Type B pancreatic cell (in vitro differentiated cells): ENCODE measurements around the gene NCKAP5L. TPM values are rescaled to one million over a fixed set of nuclear protein-coding genes. Genes with fewer than 3 reads are reported as not detected.

ENCODE experiments used
- DNase-seq: peaks from one replicate; pipeline ENCODE4 v3.0.0; 2021; ENCODE audit warnings: mixed read lengths; ENCODE audit not compliant: unreplicated experiment; ENCODE audit errors: extremely low spot score
- H3K27ac Mint-ChIP-seq: 2 replicates; pipeline ENCODE4 v1.8.0; 2021; ENCODE audit warnings: mild to moderate bottlenecking, mixed read lengths
- H3K27me3 Mint-ChIP-seq: 2 replicates; pipeline ENCODE4 v1.8.0; 2021; ENCODE audit warnings: mixed read lengths
- H3K36me3 Mint-ChIP-seq: 2 replicates; pipeline ENCODE4 v1.8.0; 2021; ENCODE audit warnings: mixed read lengths
- H3K4me1 Mint-ChIP-seq: one replicate; pipeline ENCODE4 v1.8.0; 2021; ENCODE audit warnings: mixed read lengths; ENCODE audit not compliant: unreplicated experiment
- H3K4me3 Mint-ChIP-seq: 2 replicates; pipeline ENCODE4 v1.8.0; 2021; ENCODE audit warnings: mild to moderate bottlenecking, mixed read lengths
- H3K9me3 Mint-ChIP-seq: 2 replicates; pipeline ENCODE4 v1.8.0; 2021; ENCODE audit warnings: mixed read lengths
- CTCF ChIP-seq: fragments of 200-600 bp; sonication (generic); conservative IDR thresholded peaks from 2 replicates; pipeline ENCODE4 v1.5.0; 2021; ENCODE audit warnings: antibody characterized with exemption, mild to moderate bottlenecking
- total RNA-seq: library from RNA; stranded (reverse); gene quantifications from 2 replicates; pipeline ENCODE4 v1.2.1, GENCODE V29; 2021; ENCODE audit warnings: low replicate concordance

Gene NCKAP5L
- total RNA-seq, 1 donor from 2014 or later = 28.8 TPM

DNA sequence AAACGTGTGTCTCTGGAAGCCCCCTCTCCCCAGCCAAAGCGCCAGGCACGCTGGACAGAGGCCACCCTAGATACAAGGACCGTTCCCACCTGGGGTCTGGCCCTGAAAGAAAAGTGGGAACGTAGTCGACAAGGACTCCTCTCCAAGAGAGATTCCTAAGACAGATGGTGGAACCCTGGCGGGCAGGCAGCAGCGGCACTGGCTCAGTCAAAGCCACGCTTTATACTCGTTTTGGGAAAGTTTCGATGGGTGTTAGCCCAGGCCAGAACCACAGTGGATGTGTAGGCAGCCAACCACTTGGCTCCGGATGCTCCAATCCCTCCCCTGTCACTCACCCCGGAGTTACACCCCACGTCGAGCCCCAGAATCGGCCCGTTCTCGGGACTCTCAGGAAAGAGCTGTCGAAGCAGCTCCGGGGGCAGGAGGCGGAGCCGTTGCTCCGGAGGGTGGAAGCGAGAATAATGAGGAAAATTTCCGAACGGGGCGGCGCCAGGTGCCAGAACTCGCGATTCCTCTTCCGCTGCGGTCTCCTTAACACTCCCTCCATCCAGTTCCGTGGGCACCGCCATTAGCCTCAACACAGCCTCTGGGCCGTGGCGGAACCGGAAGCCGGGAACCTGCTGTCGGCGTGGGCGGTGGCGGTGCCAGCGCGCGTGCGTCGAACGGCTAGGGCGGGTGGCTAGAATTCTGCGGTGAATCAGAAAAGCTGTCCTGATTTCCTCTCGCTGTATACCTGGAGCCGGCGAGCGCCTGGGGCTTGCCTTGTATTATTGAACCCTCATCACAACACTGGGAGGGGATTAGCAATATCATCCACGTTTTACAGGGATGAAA lies 14.5 kb upstream of the NCKAP5L start, which contains the start of gene BCDIN3D:
Gene BCDIN3D, minus strand, starts transcription at position 588 of the 834 bp plus-strand sequence. Its CDS starts 19 bp downstream, at position 569.
- peaks cover 10% of the 10 kb centered on the region for H3K27me3 Mint-ChIP-seq
- peak within 1 kb of the TSS; percentile 88 for H3K27ac Mint-ChIP-seq
- no peaks in the 10 kb centered on the region for H3K9me3 Mint-ChIP-seq
- peak; percentile 91 for DNase-seq
- H3K4me3 Mint-ChIP-seq = peak within 1 kb of the TSS; percentile 93
- no peak for TF ChIP-seq CTCF
- H3K4me1 Mint-ChIP-seq = peaks cover 19% of the 10 kb centered on the region
- no peaks in the 10 kb centered on the region for H3K36me3 Mint-ChIP-seq

- no peak for DNase-seq
- H3K4me1 Mint-ChIP-seq = peaks cover 19% of the 10 kb centered on the region
- H3K4me3 Mint-ChIP-seq = peak overlapping the region; percentile 34
- H3K36me3 Mint-ChIP-seq = no peaks in the 10 kb centered on the region
- H3K9me3 Mint-ChIP-seq = no peaks in the 10 kb centered on the region
- TF ChIP-seq CTCF = peak; percentile 76
- peaks cover 2% of the 10 kb centered on the region for H3K27me3 Mint-ChIP-seq
- peak overlapping the region; percentile 18 for H3K27ac Mint-ChIP-seq
These were observed 10.9 kb upstream of the NCKAP5L start for GRCh38 chr12:49838973-49839633.

- H3K9me3 Mint-ChIP-seq = no peaks in the 10 kb centered on the region
- no peak overlapping the region for H3K4me3 Mint-ChIP-seq
- peaks cover 10% of the 10 kb centered on the region for H3K4me1 Mint-ChIP-seq
- no peak overlapping the region for H3K27ac Mint-ChIP-seq
- TF ChIP-seq CTCF = no peak
- no peak for DNase-seq
- no peaks in the 10 kb centered on the region for H3K36me3 Mint-ChIP-seq
- H3K27me3 Mint-ChIP-seq = no peaks in the 10 kb centered on the region
These were observed 4.7 kb upstream of the NCKAP5L start for GRCh38 chr12:49832836-49833421.

DNA sequence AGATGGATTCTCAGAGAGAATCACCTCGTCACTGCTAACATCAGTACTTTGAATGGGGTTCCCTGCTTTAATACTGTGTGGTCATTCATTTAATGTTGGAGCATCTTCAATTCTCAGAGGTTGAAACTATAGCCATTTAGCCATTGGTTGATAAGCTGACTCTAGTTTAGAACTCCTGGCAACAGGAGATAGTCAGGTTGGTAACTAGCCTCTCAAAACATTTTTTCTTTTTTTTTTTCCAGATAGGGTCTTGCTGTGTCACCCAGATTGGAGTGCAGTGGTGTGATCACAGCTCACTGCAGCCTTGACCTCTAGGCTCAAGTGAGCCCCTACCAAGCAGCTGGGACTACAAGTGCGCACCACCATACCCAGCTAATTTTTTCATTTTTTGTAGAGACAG lies 3.5 kb upstream of the NCKAP5L start:
- H3K9me3 Mint-ChIP-seq = no peaks in the 10 kb centered on the region
- DNase-seq = peak; percentile 22
- H3K36me3 Mint-ChIP-seq = no peaks in the 10 kb centered on the region
- no peak for TF ChIP-seq CTCF
- peaks cover 15% of the 10 kb centered on the region for H3K4me1 Mint-ChIP-seq
- H3K27ac Mint-ChIP-seq = no peak overlapping the region
- H3K27me3 Mint-ChIP-seq = no peaks in the 10 kb centered on the region
- H3K4me3 Mint-ChIP-seq = no peak overlapping the region

GRCh38 chr12:49827401-49828099 lies 663 bp downstream of the NCKAP5L start:
- Mint-ChIP-seq H3K36me3 (peaks cover 3% of the 10 kb centered on the region), H3K9me3 (no peaks in the 10 kb centered on the region)
- peak; percentile 84 for DNase-seq

More at GRCh38 chr12:49827401-49828099, 663 bp downstream of the NCKAP5L start:
- Mint-ChIP-seq H3K27ac (peak overlapping the region; percentile 56), H3K27me3 (no peaks in the 10 kb centered on the region), H3K4me1 (peaks cover 30% of the 10 kb centered on the region), H3K4me3 (peak overlapping the region; percentile 93)
- TF ChIP-seq CTCF = no peak
